Stromal cell of bone marrow (primary cell): ENCODE data around the gene ADARB2.
"Not testable (repeated sequence)": the region's sequence is repeated elsewhere in the genome, so short reads cannot be mapped to it uniquely, and the experiment has no call there.

Experiments used
- DNase-seq: peaks from one replicate; pipeline ENCODE4 v3.0.0-alpha.2; 2012; ENCODE audit warnings: low read depth

The ADARB2 gene

DNA sequence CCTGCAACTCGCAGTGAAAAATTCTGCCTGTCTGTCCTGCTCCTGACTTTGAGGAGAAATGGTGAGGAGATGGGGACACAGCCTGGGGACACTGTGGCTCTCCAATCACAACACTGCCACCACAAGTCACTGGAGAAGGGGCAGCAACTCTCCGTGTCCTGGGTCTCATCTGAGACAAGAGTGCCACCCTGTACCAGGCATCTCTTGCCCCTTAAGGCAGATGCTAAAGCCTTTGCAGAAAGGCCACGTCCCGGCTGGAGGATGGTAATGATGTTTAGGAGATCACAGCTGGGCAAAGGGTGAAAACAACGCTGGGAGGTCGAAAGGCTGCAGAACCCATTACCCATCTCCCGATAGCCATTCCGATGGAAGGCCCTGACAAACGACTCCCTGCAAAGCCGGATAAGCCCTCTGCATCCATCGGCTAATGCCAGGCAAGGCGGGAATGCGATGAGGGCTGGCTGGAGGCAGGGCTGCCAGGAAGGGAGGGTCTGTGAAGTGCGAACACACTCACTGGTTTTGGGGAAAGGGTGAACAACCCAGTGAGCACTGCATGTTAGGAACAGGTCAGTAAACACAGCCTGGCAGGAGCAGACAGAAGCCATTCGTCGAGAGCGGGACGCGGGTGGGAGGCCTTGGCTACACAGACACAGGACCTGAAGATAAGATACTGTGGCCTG is 190.8 kb downstream of the ADARB2 start:
- DNase-seq, result no peak

DNA sequence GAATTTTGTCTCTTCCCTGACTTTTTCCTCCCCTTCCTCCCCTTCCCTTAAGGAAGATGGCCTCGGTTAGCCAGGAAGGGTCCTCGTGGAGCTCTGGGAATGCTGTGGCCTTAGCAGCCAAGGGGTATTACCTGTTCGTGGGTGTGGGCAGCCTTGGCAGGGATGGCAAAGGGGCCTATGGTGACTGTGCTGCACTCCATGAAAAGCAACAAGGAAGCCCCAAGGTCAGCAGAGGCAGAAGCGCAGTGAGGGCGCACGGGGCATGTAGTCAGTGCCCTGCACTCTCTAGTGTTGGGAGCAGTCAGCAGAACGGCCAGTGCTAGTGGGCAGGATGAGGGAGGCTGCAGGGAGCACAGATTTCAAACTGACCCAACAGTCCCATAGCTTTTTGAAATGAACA is 191.8 kb downstream of the ADARB2 start:
- DNase-seq, result no peak

DNA sequence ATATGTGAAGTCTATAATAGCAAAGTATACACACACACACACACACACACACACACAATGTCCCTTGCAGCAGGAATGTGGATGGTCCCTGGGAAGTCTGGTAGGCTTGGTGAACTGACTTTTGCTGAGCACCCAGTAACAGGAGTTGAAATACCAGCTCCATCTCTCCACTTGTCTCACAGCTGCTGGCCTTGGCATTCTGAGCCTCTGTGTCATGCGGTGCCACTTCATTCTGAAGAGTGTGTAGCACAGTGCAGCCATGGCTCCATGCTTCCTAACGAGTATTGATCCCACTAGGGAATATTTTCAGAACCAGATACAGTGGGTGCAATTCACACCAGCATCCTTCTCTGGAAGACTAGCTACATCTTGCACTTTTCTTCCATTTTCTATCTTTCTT is 192.4 kb downstream of the ADARB2 start:
- no peak for DNase-seq

DNA sequence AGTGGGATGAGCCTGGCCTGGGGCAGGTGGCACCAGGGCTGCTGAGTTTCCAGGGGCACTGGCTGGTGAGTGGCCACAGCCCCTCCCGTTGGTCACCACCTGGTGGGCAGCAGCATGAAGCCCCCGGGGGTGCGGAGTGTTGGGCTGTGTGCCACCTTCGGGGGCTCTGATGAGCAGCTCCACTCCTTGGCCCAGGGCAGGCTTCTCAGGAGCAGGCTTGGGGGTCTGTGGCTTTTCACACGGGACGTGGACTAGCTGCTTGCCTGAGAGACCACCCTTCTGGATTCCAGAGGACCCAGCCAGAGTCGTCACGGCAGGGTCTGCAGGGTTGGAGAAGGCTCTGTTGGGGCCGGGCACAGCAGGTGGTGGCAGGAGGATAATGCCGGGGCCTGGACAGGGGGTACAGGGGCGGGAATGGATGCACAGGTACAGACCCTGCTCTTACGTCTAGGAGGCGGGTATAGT is 193.1 kb downstream of the ADARB2 start:
- DNase-seq, result no peak

DNA sequence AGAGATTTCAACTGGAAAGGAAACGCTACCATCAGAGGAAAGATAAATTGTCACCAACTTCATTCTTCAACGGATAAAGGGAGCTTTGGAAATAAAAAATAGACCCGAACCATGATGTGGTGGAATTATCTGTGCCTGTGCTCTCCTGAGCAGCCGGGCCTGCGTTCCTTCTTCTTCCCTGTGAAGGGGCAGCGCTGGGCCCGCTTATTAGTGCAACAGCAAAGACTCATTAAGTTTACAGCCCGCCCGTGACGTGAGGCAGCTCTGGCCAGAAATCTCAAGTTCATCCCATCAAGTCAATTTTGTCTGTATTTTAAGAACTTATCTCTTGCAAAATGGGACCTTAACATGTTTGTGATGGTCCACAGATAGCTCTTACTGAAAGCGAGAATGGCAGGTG is 193.7 kb downstream of the ADARB2 start:
- no peak for DNase-seq

DNA sequence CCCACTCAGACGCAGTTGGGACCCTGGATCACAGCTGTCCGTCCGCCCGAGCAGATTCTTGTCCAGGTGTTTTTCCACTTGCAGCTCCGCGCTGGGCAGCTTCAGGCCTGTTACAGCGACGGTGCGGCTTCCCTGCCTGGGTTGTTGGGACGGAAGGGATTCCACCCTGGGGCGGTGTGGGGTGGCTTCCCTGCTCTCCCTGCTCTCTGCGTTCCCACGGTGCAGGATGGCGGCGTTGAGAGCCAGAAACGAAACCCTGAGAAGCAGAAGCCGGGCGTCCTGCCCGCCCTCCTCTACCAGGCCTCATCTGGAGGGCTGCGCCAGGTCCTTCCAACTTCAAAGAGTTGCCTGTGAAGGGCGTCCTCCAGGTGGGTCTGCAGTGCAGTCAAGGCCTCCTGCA is 194.4 kb downstream of the ADARB2 start:
- DNase-seq, result no peak

DNA sequence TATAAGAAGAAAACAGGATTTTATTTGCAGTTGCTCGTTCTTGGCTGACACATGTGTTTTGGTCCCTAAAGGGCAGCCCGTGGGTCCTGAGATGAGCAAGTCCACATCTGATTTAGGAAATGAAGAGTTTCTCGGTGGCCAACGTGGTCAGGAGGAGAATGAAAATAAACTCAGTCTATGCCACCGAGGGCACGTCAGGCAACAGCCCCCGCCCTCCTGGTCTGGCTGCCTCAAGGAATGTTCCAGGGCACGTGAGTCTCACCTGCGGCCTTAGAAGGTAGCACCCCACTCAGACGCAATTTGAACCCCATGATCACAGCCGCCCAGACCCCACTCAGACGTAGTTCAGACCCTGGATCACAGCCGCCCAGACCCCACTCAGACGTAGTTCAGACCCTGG is 197.2 kb downstream of the ADARB2 start:
- no peak for DNase-seq

DNA sequence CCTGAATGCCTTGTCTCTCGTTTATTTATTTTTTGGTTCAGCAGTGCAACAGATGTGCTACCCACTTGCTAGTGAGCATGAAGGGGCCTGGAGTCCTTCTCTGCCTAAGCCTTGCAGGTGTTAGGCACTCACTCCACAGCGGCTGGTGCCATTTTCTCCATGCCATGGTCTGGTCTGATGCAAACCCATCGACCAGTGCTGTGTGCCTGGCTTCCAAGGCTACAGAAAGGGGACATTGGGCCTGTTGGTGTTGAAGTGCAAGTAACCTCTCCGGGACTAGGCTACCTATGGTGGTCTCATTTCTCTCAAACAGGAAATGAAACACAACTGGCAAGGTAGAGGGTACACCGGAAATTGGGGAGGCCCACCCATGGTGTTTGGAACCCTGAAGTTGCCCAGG is 198.1 kb downstream of the ADARB2 start:
- DNase-seq, result no peak

DNA sequence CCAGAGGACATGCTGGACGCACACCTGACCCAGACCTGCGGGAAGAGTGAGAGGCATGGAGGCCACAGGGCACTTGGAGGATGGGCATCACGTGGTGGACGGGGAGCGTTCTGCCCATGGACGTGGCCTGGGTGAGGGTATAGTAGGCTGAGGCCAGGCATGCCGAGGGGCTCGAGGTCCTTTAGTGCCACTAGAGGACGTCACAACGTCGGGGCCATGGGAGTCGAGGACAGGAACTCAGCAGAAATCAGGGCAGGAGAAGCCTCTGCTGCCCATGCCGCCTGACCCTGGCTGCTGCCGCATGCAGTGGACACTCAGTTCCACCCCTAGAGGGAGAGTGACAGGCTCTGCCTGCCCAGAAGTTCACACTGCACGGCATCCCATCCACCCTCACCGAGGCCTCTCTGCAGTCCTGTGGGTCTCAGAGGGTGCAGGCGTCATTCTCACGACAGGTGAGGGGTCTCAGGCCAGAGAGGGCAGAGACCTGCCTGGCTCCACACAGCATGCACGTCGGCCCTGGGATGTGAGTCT is 198.7 kb downstream of the ADARB2 start:
- DNase-seq, result no peak

DNA sequence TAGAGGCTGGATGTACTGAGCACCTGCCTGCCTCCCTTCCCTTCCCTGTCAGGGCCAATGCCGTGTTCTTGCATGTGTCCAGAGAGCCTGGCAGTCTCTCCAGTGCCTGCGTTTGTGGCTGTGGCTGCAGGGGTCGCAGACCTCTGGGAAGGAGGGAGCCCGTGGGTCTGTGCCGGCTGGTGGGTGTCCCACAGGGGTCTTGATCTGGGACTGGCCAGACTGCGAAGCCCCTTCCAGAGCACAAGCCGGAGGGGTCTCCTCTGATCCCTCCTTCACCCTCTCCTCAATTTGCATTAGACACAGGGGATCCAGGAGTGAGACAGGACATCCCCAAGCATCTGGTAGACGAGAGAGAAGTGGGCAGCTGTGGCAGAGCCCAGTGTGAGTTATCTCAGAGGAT is 199.2 kb downstream of the ADARB2 start:
- DNase-seq, result no peak

DNA sequence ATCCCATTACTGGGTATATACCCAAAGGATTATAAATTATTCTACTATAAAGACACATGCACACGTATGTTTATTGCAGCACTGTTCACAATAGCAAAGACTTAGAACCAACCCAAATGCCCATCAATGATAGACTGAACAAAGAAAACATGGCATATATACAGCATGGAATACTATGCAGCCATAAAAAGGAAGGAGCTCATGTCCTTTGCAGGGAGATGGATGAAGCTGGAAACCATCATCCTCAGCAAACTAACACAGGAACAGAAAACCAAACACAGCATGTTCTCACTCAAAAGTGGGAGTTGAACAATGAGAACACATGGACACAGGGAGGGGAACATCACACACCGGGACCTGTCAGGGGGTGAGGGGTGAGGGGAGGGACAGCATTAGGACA is 199.9 kb downstream of the ADARB2 start:
- not testable (repeated sequence) for DNase-seq

DNA sequence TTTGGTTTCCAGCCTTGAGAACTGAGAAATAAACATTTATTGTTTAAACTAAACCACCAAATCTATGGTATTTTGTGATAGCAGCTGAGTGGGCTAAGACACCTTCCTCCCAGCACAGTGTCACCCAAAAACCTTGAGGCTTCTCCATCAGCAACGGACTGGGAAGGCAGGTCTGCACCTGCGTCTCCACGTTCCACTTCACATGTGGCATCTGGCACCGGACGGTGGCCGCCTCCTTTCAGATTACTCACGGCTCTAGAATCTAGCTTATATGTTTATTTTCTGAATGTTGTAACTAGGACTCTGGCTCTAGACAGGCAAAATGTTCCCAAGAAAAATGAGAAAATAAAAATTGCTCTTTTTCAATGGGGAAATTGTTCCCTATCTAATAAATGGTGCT is 201.0 kb downstream of the ADARB2 start:
- DNase-seq, result no peak

DNA sequence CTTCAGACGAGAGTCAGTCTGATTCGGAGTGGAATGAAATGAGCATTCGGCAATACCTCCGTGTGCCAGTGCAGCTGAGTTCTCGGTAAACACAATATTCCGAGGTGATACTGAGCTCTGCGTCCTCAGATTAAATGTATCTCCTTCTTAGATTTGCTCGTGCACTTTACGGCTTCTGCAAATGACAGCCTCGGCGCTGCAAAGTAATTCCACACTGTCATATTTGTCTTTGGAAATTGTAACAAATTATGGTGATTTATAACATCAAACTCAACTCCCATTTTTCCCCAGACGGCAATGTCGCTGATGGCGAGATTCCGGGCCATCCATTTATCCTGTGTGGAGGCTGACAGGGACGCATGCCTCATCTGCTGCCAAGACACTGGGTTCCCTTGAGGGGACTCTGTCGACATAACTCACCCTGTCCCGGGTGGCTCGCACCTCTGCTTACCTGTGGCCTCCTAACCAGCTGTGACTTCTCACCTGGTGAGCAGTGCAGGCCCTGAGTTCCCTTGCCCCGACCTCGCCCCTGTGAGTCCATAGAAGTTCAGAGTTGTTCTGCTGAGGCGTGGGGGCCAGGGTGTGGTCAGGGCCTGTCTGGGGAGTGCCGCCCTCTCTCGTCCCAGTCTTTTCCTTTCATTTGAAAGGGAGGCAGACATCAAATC is 201.9 kb downstream of the ADARB2 start:
- DNase-seq, result no peak

DNA sequence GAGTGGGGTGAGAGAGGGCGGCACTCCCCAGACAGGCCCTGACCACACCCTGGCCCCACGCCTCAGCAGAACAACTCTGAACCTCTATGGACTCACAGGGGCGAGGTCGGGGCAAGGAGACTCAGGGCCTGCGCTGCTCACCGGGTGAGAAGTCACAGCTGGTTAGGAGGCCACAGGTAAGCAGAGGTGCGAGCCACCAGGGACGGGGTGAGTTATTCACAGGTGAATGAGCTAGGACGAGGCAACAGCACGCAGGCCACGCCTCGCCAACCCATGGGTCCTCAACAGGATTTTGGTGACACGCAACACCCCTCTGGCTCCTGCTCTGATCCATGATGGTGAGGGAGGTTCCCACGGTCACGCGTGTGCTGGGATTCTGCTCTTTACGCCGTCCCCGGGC is 202.5 kb downstream of the ADARB2 start:
- no peak for DNase-seq

DNA sequence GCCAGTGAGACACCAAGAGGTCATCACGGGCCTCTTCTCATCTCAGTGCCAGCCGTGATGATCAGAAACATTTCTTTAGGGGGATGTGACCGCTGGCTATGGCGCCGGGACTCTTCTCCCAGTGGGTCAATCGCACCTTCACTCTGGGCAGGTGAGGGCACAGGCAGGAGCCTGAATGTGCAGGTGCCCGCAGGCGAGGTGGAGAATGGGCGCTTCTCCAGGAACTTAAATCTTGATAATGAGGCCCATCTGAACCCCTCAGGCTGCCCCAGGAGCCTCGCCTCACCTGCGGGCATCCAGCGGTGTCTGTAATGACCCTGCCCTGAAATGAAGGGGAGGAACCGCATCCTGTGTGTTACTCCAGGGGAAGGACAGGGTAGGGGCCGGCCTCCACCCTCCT is 204.7 kb downstream of the ADARB2 start:
- DNase-seq, result no peak

DNA sequence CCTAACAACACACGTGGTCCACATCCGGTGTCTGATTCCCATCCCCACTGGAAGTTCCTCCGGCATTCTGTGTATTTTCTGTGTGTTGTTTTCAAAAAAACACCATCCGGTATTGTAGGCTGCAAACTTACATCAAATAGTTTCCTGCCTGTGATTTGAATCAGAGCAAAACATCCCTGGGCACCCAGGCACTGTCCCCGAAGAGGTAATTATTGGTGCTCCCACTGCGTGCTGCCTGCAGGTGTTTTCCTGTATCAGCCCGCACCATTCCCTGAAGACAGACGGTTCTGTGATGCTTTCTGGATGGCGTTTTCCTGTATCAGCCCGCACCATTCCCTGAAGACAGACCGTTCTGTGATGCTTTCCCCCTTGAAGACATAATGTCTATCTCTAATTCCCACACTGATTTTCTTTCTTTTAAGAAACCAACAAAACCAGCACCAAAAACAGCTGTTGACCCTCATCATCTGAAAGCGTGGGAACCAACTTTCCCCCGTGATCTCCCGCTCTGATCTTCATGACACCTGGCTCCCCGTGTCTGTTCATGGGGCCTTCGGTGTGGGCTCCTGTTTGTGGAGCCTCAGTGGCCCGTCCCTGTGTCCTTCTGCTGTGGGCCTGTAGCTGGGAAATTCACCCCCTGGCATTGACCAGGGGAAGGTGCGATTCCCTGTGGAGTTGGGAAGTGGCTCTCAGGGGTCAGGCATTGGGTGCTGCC is 205.3 kb downstream of the ADARB2 start:
- DNase-seq, result no peak

DNA sequence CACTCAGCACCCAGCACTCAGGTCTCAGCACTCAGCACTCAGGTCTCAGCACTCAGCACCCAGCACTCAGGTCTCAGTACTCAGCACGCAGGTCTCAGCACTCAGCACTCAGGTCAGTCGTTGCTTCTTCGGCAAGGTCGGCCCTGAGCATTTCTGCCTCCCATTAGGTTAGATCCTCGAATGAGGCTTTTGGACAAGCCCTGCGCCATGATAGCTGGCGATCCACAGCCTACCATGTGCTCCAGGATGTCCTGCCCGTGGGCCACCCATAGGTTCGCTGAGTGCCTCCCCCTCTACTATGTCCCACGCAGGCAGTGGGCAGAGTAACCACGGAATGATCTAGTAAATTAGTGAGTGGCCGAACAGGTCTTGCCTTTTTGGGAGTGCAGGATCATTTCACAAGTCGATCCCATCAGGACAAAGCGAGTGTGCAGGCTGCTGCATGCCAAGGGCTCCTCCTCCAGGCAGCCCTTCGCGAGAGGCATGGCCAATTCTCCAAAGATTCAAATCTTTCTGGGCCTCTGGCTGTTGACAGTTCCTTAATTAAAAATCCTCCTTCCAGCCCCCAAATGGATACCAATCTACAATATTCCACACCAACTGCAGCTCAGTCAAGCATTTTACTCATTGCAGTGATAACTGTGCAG is 206.3 kb downstream of the ADARB2 start:
- DNase-seq, result no peak

DNA sequence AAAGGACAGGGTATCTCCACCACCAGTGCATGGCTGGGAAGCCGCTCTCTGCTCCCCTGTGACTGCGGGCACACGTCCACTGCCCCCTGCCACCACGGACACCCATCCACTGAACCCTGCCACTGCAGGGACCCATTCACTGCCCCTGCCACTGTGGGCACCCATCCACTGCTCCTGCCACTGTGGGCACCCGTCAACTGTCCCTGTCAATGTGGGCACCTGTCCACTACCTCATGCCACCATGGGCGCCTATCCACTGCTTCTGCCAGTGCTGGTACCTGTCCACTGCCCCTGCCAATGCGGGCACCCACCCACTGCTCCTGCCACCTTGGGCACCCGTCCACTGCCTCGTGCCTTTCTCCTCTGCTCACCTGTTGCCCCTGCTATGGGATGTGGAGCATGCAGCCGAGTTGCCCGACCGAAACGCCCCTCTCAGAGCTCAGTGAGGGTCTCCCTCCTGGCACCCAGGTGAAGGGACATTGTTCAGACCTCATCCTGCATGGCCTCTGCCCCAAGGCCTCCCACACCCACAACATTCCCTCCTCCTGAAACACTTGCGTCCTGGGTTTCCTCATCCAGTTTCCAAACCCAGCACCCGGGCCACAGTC is 207.4 kb downstream of the ADARB2 start:
- DNase-seq, result no peak

DNA sequence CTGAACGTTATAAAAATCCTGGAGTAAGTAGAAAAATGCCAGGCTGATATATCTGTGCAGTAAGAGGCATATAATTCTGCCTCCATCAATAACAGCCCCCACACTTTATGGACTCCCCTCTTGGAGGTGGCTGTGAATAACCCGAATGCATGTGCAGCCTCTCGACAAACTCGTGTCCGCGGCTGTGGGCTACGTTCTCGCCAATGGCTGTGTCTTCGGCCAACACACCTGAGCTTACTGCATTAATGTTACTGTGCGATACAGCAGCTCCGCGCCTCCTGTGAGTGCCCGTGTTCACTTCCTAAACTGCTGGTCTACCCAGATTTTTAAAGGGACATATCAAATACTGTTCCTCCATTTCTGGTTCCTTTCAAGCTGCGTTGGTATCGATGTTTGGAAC is 209.4 kb downstream of the ADARB2 start:
- DNase-seq, result no peak

DNA sequence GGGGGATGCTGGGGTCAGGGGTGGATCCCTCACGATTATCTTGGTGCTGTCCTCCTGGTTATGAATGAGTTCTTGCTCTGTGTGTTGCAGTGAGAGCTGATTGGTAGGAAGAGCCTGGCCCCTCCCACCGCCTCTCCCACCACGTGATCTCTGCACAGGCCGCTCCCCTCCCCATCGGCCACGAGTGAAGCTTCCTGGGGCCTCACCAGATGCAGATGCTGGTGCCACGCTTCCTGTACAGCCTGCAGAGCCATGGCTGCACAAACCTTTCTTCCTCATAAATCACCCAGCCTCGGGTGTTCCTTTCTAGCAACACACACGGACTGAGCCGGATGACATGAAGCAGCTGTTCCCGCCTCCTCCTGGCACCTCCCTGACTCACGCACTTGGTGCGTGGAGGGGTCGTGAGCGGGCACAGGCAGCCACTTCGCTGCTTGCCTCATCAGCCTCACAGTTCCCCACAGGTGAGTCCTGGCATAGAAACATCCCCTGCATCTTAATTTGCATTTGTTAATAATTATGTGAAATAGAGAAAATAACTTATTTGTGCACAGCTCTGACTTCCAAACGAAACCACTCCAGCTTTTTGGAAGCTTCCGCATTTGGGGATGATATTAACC is 210.8 kb downstream of the ADARB2 start:
- DNase-seq, result no peak

DNA sequence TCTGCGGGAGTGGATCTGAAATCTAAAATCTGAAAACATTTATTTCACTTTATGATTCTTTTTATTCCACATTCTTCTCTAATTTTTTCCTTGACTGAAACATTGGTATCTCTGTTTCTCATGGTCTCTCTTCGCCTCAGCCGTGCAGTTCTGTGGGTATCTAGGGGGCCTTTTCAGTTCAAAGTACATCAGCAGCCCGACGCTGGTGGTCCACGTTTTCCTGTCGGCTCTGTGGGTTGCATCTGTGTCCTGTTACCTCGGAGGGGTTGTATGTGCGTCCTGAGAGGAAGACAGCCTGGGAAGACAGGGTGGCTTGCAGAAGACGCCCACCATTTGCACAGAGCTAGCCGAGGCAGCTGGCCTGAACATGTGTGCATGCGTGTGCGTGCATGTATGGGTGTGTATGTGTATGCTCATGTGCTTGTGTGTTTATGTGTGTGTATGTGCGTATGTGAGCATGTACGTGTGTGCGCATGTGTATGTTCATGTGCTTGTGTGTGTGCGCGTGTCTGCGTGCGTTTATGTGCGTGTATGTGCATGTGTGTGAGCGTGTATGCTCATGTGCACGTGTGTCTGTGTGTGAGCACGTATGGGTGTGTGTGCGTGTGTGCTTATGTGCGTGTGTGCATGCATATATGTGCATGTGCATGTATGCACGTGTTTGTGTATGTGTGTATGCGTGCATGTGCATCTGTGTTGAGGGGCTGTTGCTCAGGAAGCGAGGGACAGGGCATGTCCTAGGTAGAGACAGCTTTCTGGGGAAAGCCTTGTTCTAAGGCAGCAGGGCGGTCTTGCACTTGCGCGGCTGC is 211.8 kb downstream of the ADARB2 start:
- DNase-seq, result no peak
